Measurements from ENCODE around the gene EGR2.

GRCh38 chr10:62764011-62764410 lies 52.2 kb downstream of the EGR2 start:
- TF ChIP-seq POLR2A (IDR thresholded peaks at IDR 0.05) (no peak), CTCF (IDR thresholded peaks at IDR 0.05) (no peak)
